ENCODE measurements around the gene TEX11. TPM values are rescaled to one million over a fixed set of nuclear protein-coding genes. Genes with fewer than 3 reads are reported as not detected.
"Not testable (repeated sequence)": the region's sequence is repeated elsewhere in the genome, so short reads cannot be mapped to it uniquely, and the experiment has no call there.

Gene TEX11
- total RNA-seq, 1 donor from 2014 or later = not detected

DNA sequence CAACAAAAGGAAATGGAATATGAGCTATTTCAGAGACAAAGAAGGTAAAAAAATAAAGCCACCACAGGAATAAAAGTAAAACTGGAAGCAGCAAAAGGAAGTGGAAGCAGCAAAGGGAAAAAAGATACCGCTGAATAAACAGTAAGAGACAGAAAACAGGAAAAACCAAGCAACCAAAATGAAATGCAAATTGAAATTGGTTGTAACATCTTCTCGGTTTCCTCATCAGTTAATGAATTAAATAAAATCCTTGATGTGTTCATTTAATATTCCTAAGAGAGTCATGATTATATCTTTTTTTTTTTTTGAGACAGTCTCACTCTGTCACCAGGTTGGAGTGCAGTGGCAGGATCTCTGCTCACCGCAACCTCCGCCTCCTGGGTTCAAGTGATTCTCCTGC is 331.1 kb downstream of the TEX11 start:
- no peak for DNase-seq (ENCODE audit: low read depth)
- TF ChIP-seq CTCF (IDR thresholded peaks at IDR 0.05; ENCODE audit: insufficient read depth, low read length, poor library complexity, severe bottlenecking) = no peak
- Histone ChIP-seq H3K27me3 (ENCODE audit: control insufficient read depth, insufficient read depth, low read length) (no peaks in the 10 kb centered on the region), H3K4me3 (ENCODE audit: low read depth, low read length) (no peak overlapping the region), H3K36me3 (ENCODE audit: control insufficient read depth, insufficient read depth, low read length) (no peaks in the 10 kb centered on the region)

DNA sequence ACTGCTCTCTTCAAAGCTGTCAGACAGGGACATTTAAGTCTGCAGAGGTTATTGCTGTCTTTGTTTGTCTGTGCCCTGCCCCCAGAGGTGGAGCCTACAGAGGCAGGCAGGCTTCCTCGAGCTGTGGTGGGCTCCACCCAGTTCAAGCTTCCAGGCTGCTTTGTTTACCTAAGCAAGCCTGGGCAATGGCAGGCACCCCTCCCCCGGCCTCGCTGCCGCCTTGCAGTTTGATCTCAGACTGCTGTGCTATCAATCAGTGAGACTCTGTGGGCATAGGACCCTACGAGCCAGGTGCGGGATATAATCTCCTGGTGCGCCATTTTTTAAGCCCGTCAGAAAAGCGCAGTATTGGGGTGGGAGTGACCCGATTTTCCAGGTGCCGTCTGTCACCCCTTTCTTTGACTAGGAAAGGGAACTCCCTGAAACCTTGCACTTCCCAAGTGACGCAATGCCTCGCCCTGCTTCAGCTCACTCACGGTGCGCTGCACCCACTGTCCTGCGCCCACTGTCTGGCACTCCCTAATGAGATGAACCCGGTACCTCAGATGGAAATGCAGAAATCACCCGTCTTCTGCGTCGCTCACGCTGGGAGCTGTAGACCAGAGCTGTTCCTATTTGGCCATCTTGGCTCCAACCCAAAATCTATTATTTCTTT is 338.5 kb downstream of the TEX11 start:
- not testable (repeated sequence) for DNase-seq (ENCODE audit: low read depth); H3K36me3 ChIP-seq (ENCODE audit: control insufficient read depth, insufficient read depth, low read length); H3K4me3 ChIP-seq (ENCODE audit: low read depth, low read length); H3K27me3 ChIP-seq (ENCODE audit: control insufficient read depth, insufficient read depth, low read length)

GRCh38 chrX:70554948-70555347 is 353.6 kb downstream of the TEX11 start:
- TF ChIP-seq CTCF (IDR thresholded peaks at IDR 0.05; ENCODE audit: insufficient read depth, low read length, poor library complexity, severe bottlenecking) = no peak
- H3K27me3 ChIP-seq (ENCODE audit: control insufficient read depth, insufficient read depth, low read length) = no peaks in the 10 kb centered on the region
- no peak overlapping the region for H3K4me3 ChIP-seq (ENCODE audit: low read depth, low read length)
- no peak for DNase-seq (ENCODE audit: low read depth)
- H3K36me3 ChIP-seq (ENCODE audit: control insufficient read depth, insufficient read depth, low read length) = no peaks in the 10 kb centered on the region

DNA sequence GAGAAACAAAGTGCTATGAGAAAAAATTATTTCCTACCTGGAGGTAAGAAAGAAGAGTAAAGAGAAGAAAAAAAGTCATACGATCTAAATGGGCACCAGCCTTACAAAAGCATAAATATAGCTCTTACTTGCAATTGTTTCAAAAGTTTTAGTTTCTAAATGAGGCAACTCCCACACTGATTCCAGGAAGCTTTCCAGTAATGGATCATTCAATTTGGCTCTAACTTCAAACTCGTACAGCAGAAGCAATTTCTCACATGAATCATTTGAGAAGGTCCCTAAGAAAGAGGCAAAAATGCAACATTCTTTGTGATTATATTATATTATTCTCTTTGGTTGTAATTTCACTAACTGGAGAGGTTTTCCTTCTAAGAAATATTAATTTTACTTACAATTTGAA is 354.0 kb downstream of the TEX11 start:
- H3K36me3 ChIP-seq (ENCODE audit: control insufficient read depth, insufficient read depth, low read length) = no peaks in the 10 kb centered on the region
- DNase-seq (ENCODE audit: low read depth) = no peak
- H3K4me3 ChIP-seq (ENCODE audit: low read depth, low read length) = no peak overlapping the region
- no peak for TF ChIP-seq CTCF (IDR thresholded peaks at IDR 0.05; ENCODE audit: insufficient read depth, low read length, poor library complexity, severe bottlenecking)
- H3K27me3 ChIP-seq (ENCODE audit: control insufficient read depth, insufficient read depth, low read length) = no peaks in the 10 kb centered on the region

- Histone ChIP-seq H3K36me3 (ENCODE audit: control insufficient read depth, insufficient read depth, low read length) (no peaks in the 10 kb centered on the region), H3K27me3 (ENCODE audit: control insufficient read depth, insufficient read depth, low read length) (no peaks in the 10 kb centered on the region), H3K4me3 (ENCODE audit: low read depth, low read length) (no peak overlapping the region)
- TF ChIP-seq CTCF (IDR thresholded peaks at IDR 0.05; ENCODE audit: insufficient read depth, low read length, poor library complexity, severe bottlenecking) = peak; percentile 8
- DNase-seq (ENCODE audit: low read depth) = no peak
Measured at GRCh38 chrX:70554081-70554480, 354.4 kb downstream of the TEX11 start.

GRCh38 chrX:70553516-70553915 is 355.0 kb downstream of the TEX11 start:
- no peaks in the 10 kb centered on the region for H3K27me3 ChIP-seq (ENCODE audit: control insufficient read depth, insufficient read depth, low read length)
- H3K36me3 ChIP-seq (ENCODE audit: control insufficient read depth, insufficient read depth, low read length) = no peaks in the 10 kb centered on the region
- no peak overlapping the region for H3K4me3 ChIP-seq (ENCODE audit: low read depth, low read length)
- DNase-seq (ENCODE audit: low read depth) = no peak
- TF ChIP-seq CTCF (IDR thresholded peaks at IDR 0.05; ENCODE audit: insufficient read depth, low read length, poor library complexity, severe bottlenecking) = no peak
